HG02588 (cell line): ENCODE results near the gene MST1.

Experiments used
- ATAC-seq: cut with Tn5 transposase; IDR thresholded peaks from one replicate; pipeline ENCODE4 v1.9.1; 2021; ENCODE audit warnings: mild to moderate bottlenecking, moderate library complexity; ENCODE audit not compliant: unreplicated experiment

MST1 gene

DNA sequence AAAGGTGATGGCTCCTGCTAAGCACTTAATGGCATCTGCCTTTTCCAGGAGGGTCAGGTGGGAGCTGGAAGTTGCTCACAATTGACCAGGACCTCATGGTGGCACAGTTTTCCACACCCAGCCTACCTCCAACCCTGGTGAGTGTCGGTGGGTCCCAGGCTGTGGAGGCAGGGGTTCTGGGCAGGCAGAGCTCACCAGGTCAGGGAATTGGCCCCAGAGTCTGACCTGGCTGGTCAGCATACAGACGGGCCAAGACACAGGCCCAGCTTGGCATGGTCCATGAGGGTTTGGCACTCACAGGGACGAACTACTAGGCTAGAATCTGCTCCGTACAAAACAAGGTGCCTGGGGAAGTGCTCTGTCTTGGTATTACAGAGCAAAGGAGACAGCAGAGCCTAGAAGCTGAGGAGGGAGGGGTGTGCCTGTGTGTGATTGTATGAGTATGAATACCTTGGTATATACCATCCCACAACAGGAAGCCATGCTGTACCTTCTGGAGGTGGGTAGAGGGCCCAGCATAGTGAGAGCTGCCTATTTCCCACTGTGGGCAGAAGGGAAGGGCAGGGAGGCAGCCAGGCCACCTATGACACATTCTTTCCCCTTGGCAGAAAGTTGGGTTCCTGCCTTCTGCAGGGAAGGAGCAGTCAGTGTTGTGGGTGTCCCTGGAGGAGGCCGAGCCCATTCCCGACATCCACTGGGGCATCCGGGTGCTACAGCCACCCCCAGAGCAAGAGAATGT is 8.6 kb downstream of the MST1 start:
- no peak for ATAC-seq

- ATAC-seq: no peak
These were observed 13.4 kb downstream of the MST1 start for GRCh38 chr3:49675912-49676311.

DNA sequence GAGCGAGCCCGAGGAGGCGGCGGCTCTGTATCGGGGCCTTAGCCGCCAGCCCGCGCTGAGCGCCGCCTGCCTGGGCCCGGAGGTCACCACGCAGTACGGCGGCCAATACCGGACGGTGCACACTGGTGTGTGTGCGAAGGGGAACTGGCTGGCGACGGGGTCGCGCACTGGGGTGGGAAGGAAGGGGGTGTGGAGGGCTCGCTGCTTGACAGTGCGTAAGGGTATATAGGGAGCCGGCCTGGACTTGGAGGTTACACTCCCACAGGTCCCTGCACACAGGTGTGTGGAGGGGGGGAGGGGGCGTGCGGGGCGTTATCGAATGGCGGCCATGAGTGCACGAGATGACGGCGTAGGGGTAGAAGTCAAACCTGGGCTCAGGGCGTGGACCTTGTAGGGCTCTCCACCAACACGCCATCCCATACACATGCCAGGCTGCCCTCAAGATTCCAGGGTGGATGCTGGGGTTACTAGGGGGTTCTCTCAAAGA is 14.7 kb downstream of the MST1 start:
- peak; percentile 19 for ATAC-seq

- peak; percentile 76 for ATAC-seq
These were observed 15.4 kb downstream of the MST1 start, which contains the start of gene APEH for GRCh38 chr3:49673715-49674496. Gene APEH (plus strand): TSS chr3:49674351. CDS start chr3:49674402, 51 bp downstream.

DNA sequence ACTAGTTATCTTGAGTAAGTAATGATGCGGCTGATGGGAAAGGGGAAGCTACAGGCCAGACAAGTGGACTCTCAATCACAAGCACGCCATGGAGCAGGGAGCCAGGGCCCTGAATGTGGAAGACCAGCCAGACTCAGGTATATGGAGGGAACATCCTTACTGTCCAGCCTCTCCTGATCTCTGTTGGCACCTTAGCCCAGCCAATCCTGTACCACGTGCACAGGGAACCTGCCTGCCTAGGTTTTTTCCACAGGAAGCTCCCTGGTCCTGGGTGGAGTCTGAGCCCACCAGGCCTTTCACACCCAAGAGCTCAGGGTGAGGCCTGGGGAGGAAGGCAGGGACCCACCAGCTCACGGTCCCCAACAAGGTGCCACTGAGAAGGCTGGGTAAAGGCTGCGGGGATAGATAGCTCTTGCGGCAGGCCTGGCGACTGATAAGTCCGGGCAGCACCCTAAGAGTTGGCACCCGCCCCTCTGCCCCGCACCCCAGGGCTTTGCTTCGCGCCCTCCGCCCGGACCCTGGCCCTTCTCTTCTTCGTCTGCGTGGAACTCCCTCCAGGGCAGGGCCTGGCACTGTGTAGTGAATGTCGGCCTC is 16.1 kb downstream of the MST1 start:
- no peak for ATAC-seq

DNA sequence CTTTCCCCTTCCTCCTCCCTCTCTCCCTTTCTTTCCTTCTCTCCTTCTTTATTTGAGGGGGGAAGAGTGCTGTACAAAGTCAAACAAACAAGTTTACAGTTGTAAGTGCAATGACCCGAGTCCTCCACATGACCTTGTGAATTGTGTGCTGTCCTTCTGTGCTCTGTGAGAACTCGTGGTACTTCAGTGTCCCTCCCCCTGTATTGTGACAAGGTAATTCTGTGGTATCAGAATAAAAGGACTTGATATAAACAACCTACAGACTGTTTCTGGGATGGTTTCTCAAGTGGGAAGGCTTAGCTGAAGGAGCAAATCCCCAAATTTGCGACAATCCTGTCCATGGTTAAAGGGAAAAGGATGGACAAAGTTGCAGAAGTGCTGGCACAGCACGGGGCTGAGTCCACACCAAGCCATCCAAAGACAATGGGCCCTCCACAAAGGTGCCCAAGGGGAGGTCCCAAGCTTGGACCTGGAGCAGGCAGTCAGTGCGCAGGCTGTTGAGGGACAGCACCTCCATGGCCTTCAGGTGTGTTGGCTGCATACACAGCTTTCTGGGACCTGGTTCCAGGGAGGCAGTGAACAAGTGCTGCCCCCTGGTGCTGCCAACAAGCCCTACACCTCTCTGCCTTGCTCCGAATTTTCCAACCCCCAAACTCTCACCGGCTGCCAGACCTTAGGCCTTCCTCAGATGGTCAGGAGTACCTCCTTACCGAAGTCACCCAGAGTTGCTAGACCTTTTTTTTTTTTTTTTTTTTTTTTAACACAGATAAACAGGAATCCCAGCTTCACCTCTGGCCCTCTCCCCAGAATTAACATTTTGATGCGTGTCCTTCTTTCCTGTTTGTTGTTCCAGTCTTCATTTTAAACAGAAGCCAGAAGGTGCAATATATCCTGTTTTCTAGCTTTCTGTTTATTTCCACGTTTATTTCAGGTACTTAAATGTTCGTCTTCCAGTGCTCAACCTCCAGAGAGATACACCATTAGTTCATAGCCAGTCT is 17.7 kb downstream of the MST1 start:
- ATAC-seq: no peak

DNA sequence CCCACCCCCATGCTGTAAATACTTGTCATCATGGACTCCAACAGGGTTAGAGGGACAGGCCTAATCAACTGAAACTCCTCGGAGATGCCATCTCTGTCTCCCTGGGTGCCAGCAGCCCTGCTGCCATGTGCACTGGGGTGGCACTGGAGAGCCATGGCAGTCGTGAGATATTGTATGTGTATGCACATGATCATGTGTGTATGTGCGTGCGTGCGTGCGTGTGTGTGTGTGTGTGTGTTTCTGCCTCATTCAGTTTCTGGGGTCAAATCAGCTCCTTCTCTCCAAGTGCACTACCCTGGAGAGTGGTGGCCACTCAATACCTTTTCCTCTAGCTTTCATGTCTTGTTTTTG is 18.4 kb downstream of the MST1 start:
- ATAC-seq: no peak

- ATAC-seq: no peak
These were observed 19.9 kb downstream of the MST1 start for GRCh38 chr3:49669352-49669751.

- no peak for ATAC-seq
These were observed 20.4 kb downstream of the MST1 start for GRCh38 chr3:49668861-49669260.

DNA sequence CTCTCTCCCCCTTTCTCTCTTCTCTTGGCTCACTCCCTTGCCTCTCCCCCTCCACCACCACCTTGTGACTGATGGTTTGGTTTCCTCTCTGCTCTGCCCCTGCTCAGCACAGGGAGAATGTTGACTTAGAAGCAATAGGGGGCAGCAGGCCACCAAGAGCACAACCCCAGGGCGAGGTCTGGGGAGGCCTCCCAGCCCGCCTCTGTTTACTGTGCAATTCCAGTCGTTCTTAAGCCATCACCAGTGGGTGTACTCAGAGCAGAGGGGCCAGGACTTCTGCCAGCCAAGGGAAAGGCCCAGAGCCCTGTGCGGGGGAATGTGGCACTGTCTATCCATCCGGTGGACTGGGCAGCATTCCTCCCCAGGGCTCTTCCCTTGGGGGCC is 20.9 kb downstream of the MST1 start:
- no peak for ATAC-seq

- no peak for ATAC-seq
These were observed 21.4 kb downstream of the MST1 start for GRCh38 chr3:49667701-49668413.

DNA sequence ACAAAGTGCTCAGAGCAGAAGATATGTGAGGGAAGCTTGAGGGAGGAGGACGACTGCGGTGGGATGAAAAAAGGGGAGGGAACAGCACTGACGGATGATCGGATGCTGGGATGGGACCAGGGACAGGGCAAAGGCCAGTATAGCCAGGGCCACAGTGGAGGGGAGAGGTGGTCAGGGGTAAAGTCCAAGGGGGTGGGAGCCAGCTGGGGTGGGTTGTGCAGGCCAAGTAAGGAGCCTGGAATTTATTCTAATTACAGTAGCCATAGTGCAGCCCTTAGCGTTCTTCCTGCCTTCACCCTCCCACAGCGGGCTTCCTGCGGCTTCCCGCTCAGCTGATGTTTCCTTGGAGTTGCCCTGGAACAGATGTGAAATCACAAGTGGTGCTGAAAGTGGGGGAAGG is 22.7 kb downstream of the MST1 start:
- no peak for ATAC-seq

DNA sequence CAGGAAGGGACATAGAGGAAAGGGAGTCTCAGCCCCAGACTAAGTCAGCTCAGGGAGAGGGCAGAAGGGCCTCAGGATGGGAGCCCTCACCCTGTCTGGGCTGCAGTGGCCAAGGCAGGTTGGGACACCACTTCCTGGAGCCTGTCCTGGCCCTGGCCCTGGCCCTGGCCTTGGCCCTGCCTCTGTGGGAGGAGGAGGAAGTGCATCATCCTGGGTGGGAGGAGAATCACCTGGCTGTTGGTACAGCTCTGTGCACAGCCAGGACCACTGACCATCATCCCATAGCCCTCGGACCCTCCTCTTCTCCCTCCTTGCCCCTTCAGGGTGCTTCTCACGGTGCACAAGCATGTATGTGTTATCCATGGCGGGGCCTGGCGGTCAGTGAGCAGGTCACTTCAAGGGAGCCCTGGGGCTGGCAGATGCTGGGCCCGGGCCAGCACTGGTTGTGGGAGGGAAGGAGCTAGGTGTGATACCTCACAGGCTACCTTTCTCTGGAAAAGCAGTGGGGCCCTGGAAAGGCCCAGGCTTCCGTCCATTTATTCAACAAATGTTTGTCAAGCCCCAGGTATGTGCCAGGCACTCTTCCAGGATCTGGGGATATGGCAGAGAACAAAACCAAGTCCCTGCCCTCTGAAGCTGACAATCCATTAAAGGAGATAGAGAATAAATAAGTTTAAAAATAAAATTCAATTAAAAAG is 23.3 kb downstream of the MST1 start:
- no peak for ATAC-seq

DNA sequence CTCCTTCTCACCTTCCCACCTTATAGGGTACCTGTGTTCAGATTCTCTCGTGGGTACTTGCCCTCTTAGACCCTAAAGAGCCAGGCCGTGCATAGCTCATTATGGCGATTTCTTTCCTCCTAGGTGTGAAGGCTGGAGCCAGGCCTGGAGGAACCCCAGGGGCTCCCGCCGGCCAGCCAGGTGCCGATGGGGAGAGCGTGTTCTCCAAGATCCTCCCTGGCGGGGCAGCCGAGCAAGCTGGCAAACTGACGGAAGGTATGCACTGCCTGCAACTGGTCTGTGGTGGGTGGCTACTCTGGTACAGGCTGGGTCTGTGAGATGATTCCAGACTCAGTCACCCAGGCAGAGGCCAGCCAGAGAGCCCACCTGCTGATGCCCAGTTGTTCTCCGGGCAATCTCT is 25.0 kb downstream of the MST1 start:
- ATAC-seq: no peak

- ATAC-seq: no peak
These were observed 25.4 kb downstream of the MST1 start for GRCh38 chr3:49663831-49664230.

- no peak for ATAC-seq
These were observed 26.4 kb downstream of the MST1 start for GRCh38 chr3:49662720-49663413.

GRCh38 chr3:49662021-49662420 is 27.3 kb downstream of the MST1 start:
- ATAC-seq: no peak

- ATAC-seq: no peak
These were observed 28.0 kb downstream of the MST1 start for GRCh38 chr3:49661281-49661680.

- no peak for ATAC-seq
These were observed 29.5 kb downstream of the MST1 start for GRCh38 chr3:49659756-49660155.
